HG03558 (cell line): ENCODE measurements around the gene RAP1GAP.

Experiments used
- ATAC-seq: cut with Tn5 transposase; IDR thresholded peaks from one replicate; pipeline ENCODE4 v1.9.1; 2021; ENCODE audit warnings: moderate number of reproducible peaks; ENCODE audit not compliant: unreplicated experiment; ENCODE audit errors: extremely low read depth

The RAP1GAP gene

GRCh38 chr1:21614419-21615115 lies 54.6 kb downstream of the RAP1GAP start:
- ATAC-seq = no peak

DNA sequence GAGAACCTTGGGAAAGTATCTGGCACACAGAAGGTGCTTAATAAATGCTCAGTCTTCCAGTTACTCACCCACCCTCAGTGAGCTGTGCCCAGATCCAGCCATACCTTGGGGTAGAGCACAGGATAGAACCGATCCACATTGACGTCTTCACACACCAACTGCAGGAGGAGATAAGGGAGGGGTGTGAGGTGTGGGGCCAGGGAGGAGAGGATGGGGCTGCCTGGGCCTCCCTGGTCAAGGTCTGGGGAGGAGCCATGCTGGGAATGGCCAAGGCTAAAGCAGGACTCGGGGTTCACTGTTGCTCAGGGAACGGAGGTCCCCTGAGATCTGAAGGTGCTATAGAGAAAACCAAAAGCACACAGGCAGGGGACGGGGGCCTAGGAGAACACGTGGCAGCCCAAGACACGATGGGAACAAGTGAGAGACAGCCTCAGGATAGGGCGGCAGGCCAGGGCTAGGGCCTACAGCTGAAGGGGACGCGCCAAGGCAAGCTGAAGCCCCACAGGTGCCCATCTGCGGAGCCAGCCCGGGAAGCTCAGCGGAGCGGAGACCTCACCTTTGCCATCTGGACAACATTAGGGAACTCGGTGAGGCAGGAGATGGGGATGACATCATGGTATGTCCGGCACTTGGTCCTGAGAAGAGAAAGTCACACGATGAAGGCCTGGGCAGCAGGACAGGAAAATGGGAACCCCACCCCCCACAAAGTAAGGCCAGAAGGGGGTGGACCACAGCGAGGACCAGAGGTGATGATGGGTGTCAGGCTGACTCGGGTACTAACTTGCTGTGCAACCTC lies 55.9 kb downstream of the RAP1GAP start:
- no peak for ATAC-seq

DNA sequence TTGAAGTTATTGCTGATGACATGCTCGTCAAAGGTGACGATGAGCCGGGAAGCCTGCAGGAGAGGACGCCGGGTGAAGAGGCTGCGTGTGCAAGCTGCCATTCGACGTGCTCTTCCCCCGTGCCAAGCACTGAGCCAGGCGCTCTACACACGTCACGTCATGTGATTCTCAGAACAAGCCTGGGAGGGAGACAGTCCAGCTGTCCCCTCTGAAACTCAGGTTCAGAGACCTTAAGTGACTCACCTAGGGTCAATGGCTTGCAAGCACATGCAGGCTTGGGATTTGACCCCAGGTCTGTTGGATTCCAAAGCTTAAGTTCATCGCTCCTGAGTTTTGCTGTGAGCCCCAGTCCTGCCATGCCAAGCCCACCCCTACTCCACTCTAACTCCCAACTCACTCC lies 57.1 kb downstream of the RAP1GAP start:
- ATAC-seq = no peak

DNA sequence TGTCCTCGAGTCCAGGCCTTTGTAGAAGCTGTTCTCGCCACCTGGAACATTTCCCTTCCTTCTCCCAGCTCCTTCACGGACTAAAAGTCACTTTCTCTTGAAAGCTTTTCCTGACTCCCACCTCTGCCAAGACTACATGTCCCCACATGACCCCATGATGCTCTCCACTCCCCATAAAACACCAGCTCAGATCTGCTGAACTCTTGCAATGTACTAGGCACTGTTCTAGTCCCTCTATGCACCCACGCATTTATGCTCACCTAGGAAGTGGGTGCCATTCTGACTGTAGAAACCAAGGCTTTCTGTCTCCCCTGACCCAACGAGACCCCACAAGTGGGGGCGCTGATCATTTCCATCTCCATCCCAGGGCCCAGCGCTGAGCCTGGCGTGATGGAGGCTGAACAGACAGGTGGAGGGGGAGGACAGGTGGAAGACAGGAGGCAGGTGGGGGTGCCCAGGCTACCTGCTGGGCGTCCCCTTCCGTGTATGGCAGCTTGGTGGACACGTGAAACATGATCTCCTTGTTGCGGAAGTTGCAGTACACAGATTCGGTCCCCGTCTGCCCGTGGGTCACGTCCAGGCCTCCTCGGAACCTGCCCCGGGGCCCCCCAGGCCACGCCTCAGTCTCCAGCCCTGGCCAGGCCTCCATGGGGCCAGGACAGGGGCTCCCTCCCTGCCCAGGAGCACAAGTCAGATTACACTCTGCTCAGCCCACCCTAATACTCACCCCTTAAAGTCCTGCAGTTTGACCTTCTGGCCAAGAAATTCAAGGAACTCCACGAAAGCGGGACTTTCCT lies 58.0 kb downstream of the RAP1GAP start:
- ATAC-seq = no peak

DNA sequence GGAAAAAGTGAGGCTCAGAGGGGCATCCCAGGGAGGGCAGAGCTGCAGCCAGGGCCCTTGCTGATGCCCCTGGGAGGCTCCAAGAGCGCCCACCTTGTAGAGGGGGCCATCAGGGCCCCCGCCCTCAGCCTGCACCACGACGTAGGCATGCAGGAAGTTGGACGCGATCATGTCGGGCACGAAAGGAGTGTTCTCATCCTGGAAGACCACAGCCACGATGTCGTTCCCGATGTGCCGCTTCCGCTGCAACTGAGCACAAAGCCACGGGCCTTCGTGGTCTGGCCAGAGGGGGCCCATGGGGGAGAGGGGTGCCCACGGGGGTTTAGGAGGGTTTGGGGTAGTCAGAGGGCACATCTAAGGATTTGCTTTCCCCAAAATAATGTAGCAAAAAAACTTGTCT lies 59.1 kb downstream of the RAP1GAP start:
- no peak for ATAC-seq

DNA sequence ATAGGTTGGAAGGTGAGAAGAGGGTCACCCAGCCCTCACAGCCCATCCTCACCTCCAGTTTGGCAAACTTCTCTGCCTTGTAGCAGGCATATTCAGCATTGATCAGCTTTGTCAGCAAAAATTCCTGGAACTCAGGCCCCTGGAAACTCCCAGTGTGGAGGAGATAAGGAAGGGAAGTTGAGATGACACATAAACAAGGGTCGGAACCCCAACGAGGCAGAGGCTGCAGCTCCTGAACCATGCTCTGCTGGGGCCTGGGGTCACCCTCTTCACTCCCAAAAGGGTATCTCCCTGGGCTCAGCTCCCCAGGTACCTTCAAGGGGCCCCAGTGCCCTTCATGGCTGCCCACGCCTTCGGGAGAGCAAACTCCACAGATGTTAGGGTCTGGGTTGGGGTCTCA lies 60.4 kb downstream of the RAP1GAP start:
- ATAC-seq = no peak

- no peak for ATAC-seq
These were observed 61.3 kb downstream of the RAP1GAP start for GRCh38 chr1:21607549-21608529.

- no peak for ATAC-seq
These were observed 63.0 kb downstream of the RAP1GAP start for GRCh38 chr1:21605964-21606705.

- ATAC-seq = no peak
These were observed 64.0 kb downstream of the RAP1GAP start for GRCh38 chr1:21605012-21605715.

- no peak for ATAC-seq
These were observed 64.8 kb downstream of the RAP1GAP start for GRCh38 chr1:21604208-21604957.

DNA sequence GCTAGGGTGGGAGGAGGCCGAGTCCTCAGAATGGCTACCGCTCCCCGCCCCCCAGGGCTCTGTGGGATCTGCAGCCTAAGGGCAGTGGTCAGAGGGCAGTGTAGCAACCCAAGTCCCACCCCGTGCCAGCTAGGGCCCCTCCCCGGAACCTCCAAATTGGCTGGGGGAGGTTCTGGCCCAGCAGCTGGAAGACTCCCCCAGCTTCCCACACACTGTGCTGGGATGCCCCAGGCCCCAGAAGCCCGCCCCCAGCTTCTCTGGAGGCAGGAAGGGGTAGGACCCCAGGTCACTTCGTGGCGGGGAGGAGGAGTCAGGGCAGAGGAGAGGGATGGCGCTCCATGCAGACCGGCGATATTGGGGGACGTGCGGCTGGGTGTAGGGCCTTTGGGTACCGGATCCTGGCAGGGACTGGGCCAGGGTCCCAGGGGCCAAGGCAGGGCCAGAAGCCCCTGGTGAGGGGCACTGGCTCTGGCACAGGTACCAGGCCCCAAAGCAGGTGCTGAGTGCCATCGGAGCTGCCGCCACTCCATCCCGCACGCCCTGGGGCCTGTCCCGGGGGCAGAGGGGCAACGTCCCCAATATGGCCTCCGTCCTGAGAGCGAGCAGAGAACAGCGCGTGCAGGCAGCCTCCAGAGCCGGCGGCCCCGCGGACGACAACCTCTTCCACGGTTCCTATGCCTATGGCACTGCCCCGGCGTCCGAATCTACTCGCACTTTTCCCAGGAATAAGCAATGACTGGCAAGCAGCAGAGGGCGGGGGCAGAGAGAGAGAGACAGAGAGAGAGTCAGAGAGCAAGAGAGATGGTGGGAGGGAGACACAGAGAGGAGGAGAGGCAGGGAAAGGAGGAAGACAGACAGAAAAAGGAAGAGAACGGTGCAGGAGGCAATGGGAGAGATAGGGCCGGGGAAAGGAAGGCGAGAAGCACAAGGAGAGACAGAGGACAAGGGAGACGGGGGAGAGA lies 65.7 kb downstream of the RAP1GAP start:
- ATAC-seq = no peak

DNA sequence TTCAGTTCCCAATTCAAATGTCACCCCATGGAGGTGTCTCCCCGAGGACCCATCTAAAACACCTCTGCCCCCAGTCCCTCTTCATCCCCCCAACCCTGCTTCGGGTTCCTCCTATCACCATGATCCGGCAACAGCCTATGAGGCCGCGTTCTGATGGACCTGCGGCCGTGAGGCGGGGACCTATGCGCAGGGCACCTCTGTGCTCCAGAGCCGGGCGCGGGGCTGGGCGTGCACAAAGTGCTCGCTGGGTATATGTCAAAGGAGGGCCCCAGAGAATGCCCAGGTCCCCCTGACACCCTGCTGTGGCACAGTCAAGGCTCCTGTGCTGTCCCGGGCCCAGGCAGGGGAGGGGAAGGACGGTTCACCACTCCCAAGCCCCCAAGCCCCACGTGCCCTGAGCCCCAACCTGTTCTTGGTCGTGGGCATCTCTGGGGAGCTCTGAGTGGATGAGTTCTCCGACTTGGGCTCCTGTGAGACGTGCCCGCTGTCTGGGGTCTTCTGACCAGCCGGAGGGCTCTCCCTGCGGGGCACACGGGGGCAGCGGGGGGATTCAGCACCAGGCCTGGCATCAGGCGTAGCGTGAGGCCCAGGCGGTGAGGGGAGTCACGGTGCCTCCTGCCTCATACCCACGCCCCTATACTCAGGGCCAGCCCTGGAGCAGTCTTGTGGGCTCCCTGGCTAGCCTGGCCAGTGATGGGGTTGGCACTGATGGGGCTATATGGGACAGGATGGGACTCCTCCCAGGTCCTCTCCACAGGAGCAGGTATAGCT lies 67.7 kb downstream of the RAP1GAP start:
- no peak for ATAC-seq

- ATAC-seq = no peak
These were observed 69.8 kb downstream of the RAP1GAP start for GRCh38 chr1:21599402-21599801.

DNA sequence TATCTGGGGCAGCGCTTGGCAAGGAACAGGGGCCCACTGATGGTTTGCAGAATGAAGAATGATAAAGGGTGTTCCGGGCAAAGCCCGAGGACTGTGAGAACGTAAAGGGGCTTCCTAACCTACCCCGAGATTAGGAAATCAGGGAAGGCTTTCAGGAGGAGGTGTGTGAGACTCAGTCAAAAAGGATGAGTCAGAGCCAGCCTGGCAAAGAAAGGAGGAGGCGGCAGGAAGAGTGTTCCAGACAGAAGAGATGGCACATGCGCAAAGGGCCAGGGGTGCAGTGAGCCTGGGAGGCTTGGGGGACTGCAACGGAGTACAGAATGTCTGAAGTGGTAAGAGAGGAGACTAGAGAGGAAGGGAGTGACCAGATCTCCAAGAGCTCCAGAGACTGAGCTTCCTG lies 70.3 kb downstream of the RAP1GAP start:
- ATAC-seq = no peak

DNA sequence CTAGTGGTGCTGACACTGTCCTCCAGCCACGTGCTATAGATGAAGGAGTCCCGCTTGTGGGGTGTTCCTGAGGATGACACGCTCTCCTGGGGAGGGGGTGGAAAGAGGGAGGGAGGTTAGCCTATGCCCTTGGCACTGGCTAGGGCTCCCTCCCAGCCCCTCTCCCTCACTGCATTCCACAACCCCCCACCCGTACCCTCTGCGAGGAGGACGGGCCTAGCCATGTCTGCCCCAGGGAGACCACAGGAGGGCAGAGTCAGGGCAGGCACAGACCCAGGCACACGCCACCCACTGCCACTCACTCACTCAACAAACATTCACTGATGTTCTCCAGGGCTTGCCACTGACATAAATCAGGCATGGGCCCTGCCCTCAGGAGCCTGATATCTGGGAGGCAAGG lies 70.7 kb downstream of the RAP1GAP start:
- ATAC-seq = no peak

- ATAC-seq = no peak
These were observed 71.4 kb downstream of the RAP1GAP start for GRCh38 chr1:21597753-21598152.
